T-helper 1 cell treated with Interleukin-12 subunit alpha and Interleukin-12 subunit beta and Interleukin-4 antibody, amounts not matched to agents 30 μg/mL and 1 μg/mL, for 36 hours (primary cell): Measurements from ENCODE around the gene GALNT14.
"Not testable (repeated sequence)": the region's sequence is repeated elsewhere in the genome, so short reads cannot be mapped to it uniquely, and the experiment has no call there.

Source experiments
- H3K27ac Mint-ChIP-seq: one replicate; pipeline ENCODE4 v1.8.0; 2021; ENCODE audit warnings: mild to moderate bottlenecking, mixed read lengths
- H3K27me3 Mint-ChIP-seq: one replicate; pipeline ENCODE4 v1.8.0; 2021; ENCODE audit warnings: low read depth, mixed read lengths
- H3K36me3 Mint-ChIP-seq: one replicate; pipeline ENCODE4 v1.8.0; 2021; ENCODE audit warnings: low read depth, mixed read lengths
- H3K4me1 Mint-ChIP-seq: one replicate; pipeline ENCODE4 v1.8.0; 2021; ENCODE audit warnings: low read depth, mixed read lengths
- H3K4me3 Mint-ChIP-seq: one replicate; pipeline ENCODE4 v1.8.0; 2021; ENCODE audit warnings: mild to moderate bottlenecking, moderate library complexity, mixed read lengths
- H3K9me3 Mint-ChIP-seq: one replicate; pipeline ENCODE4 v1.8.0; 2021; ENCODE audit warnings: mixed read lengths

The GALNT14 gene, protein sequence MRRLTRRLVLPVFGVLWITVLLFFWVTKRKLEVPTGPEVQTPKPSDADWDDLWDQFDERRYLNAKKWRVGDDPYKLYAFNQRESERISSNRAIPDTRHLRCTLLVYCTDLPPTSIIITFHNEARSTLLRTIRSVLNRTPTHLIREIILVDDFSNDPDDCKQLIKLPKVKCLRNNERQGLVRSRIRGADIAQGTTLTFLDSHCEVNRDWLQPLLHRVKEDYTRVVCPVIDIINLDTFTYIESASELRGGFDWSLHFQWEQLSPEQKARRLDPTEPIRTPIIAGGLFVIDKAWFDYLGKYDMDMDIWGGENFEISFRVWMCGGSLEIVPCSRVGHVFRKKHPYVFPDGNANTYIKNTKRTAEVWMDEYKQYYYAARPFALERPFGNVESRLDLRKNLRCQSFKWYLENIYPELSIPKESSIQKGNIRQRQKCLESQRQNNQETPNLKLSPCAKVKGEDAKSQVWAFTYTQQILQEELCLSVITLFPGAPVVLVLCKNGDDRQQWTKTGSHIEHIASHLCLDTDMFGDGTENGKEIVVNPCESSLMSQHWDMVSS

DNA sequence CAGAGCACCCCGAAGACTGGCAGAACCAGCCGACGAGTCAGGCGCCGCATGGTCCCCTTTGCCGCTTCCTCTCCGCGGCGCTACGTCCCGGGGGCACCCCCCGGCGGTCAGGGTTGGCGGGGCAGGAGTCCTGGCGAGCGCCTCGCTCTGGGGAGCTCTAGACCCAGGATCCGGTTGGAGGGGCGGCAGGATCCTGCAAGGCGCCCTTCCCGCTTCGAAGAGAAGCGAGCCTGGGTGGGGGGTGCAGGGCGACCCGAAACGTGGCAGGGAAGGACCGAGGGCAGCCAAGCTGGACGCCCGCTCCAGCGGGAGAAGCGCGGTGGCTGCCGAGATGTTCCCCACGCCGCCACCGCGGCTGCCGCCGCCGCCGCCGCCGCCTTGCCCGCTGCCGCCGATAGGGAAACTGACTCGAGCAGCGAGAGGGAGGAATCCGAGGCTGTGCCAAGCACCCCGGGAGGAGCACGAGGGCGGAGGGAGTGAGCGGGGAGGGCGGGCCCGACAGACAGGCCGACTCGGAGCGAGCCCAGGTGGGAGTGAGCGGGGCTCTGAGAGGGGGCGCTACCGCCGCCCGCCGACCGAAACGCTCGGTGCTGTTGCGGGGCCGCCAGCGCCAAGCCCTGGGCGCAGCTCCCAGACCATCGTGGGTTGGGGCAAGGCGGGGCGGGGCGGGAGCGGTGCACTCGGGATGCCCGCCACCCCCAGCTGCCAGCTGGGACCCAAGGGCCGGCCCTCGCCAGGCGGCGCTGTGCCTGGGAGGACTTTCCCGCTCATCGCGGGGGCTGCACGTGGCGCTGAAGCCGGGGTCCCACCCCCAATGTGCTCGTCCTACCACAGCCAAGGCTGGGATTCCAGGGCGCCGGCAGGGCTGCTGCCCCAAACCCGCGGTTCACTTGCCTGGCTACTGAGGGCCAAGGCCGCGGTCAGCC lies at the start of gene GALNT14:
TSS of gene GALNT14 (minus strand) at position 404 of the 926 bp plus-strand sequence. CDS start at position 50, 354 bp downstream.
- H3K4me3 Mint-ChIP-seq, result peak within 1 kb of the TSS; percentile 28
- H3K9me3 Mint-ChIP-seq, result no peaks in the 10 kb centered on the region
- H3K27ac Mint-ChIP-seq, result no peak within 1 kb of the TSS
- no peaks in the 10 kb centered on the region for H3K36me3 Mint-ChIP-seq
- H3K4me1 Mint-ChIP-seq, result peaks cover 5% of the 10 kb centered on the region
- H3K27me3 Mint-ChIP-seq, result peaks cover 52% of the 10 kb centered on the region

DNA sequence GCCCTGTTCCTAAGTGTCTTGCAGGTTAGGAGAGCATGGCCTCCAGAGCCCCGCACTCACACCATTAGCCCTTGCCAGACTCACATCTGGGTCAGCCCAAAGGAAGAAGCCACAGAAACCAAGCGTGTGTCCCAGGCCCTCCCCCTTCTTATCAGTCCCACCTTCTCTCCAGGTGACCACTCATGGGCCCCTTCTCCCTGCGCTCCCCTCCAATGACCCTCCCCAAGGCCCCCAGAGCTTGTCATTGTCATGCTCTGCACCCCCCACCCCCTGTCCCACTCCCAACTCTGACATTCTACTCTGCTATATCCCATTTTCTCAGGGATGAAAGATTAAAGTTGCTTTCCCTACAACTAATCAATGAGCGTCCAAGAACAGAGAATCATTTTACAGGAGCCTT lies 48.9 kb upstream of the GALNT14 start:
- Mint-ChIP-seq H3K4me3 (no peak overlapping the region), H3K9me3 (no peaks in the 10 kb centered on the region)

DNA sequence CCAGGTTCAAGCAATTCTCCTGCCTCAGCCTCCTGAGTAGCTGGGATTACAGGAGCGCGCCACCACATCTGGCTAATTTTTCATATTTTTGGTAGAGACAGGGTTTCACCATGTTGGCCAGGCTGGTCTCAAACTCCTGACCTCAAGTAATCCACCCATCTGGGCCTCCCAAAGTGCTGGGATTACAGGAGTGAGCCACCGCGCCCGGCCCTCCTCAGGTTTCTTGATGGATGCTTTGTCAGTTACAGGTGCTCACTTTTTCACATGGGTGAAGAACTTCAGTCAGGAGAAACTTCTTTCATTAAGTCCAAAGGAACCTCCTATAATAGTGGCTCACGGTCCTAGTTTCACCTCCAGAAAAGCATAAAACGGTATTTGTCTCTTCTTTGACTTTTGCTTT lies 45.7 kb upstream of the GALNT14 start:
- H3K27ac Mint-ChIP-seq, H3K27me3 Mint-ChIP-seq, H3K36me3 Mint-ChIP-seq: not testable (repeated sequence)

More for the DNA sequence above, 48.9 kb upstream of the GALNT14 start:
- H3K27ac Mint-ChIP-seq, result no peak overlapping the region
- peaks cover 4% of the 10 kb centered on the region for H3K27me3 Mint-ChIP-seq
- H3K36me3 Mint-ChIP-seq, result no peaks in the 10 kb centered on the region
- H3K4me1 Mint-ChIP-seq, result no peaks in the 10 kb centered on the region

DNA sequence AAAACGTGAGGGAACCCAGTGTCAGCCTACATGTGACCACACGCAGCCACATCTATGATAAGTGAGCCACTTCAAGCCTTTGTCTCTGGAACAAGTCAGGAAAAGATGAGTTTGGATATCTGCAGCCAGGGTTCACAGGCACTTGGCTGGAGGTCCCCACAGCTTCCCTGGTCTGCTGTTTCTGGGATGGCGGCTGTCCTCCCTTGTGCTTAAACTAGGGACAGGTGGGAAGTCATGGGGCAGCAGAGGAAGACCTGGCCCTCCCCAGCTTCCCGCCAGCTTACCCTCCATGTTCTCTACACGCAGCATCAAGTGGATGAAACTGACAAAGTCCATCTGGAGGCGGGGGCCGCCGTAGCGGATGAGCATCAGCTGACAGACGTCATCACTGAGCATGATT lies 38.5 kb upstream of the GALNT14 start:
- Mint-ChIP-seq H3K9me3 (no peaks in the 10 kb centered on the region), H3K4me1 (peaks cover 3% of the 10 kb centered on the region), H3K27ac (no peak overlapping the region), H3K4me3 (no peak overlapping the region), H3K27me3 (no peaks in the 10 kb centered on the region), H3K36me3 (no peaks in the 10 kb centered on the region)

More for the DNA sequence above, 45.7 kb upstream of the GALNT14 start:
- not testable (repeated sequence) for H3K4me1 Mint-ChIP-seq, H3K9me3 Mint-ChIP-seq, H3K4me3 Mint-ChIP-seq

DNA sequence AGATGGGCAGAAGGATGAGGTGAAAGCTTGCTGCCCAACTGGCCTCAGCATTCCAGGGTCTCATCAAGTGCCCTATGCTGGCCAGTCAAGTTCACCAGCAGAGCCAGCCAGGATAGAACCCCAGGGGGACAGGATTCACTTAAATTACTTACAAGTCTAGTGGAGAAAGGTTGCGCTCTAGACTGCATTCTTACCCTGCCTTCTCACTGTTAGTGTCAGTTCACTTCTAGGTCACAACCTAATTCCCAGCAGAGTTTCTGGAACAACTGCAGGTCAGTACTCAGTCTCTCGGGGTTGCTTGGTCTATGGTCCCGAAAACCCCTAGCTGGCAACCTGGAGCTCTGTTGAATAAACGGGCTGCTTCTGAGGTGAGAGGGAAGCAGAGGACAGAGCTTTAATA lies 32.9 kb upstream of the GALNT14 start:
- Mint-ChIP-seq H3K4me3 (no peak overlapping the region), H3K36me3 (no peaks in the 10 kb centered on the region), H3K27me3 (no peaks in the 10 kb centered on the region), H3K4me1 (peaks cover 3% of the 10 kb centered on the region), H3K9me3 (no peaks in the 10 kb centered on the region), H3K27ac (no peak overlapping the region)

DNA sequence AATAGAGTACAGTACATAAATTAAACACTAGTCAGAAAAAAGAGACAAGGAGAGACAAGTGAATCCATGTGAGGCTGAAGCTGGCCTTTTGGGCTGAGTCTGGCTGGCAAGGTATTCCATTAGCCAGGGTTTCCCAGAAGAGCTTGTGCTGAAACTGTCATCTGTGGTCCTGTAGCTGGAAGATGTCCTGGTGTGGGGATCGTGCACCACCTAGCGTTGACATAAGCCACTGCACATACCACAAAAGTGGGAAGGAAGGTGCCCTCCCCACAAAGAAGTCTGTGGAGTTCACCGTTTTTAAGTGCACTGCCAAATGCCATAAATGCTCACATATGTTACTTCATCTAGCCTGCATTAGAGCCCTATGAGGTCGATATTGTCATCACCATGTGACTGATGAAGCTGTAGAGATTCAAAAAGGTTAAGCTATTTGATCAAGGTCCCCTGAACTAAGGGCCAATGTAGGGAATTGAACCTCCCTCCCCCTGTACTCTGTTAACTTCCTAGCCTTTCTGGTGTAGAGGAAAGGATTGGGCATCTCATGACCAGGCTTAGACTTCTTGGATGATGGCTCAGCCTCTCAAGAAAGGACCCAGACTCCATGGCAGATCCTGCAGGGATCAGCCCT lies 31.9 kb upstream of the GALNT14 start:
- no peak overlapping the region for H3K4me3 Mint-ChIP-seq
- H3K9me3 Mint-ChIP-seq, result no peaks in the 10 kb centered on the region
- H3K27ac Mint-ChIP-seq, result no peak overlapping the region
- H3K27me3 Mint-ChIP-seq, result no peaks in the 10 kb centered on the region
- H3K4me1 Mint-ChIP-seq, result peaks cover 3% of the 10 kb centered on the region
- no peaks in the 10 kb centered on the region for H3K36me3 Mint-ChIP-seq

DNA sequence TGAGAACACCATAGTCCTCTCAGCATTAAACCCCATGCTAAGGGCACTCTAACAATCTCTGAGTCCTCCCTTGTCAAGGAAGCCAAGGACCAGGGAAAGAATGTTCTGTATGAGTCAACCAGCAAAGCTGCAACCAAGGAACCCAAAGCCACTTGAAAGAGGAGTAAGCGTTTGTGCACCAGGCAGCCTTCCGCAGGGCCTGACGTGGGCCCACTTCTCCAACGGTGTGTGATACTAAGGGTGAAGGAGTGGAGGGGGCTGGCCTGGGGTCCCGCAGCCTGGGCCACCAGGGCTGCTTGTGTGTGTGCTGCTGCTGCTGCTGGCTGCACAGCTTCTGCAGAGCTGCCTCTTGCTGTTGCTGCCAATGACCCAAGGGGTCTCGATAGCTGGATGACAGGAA lies 30.1 kb upstream of the GALNT14 start:
- Mint-ChIP-seq H3K4me3 (no peak overlapping the region), H3K27ac (no peak overlapping the region), H3K27me3 (no peaks in the 10 kb centered on the region), H3K4me1 (peaks cover 3% of the 10 kb centered on the region), H3K36me3 (no peaks in the 10 kb centered on the region), H3K9me3 (no peaks in the 10 kb centered on the region)

DNA sequence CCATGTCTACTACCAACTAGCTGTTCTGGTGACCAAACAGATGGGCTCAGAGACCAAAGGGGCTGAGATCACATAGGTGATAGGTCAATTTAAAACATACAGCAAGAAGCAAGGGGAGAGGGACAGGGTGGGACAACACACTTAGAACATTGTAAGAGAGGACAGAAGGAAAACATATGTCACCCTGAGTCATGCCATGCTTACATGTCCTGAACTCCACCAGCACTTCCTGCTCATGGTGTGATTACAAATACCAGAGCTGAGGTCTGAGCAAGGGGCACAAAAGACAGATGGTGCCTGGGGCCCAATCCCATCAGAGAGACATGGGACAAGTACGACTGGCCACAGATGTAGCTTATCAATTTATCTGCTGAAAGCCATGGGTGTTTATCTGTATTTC lies 28.7 kb upstream of the GALNT14 start:
- Mint-ChIP-seq H3K36me3 (no peaks in the 10 kb centered on the region), H3K4me1 (peaks cover 2% of the 10 kb centered on the region), H3K27ac (no peak overlapping the region), H3K9me3 (no peaks in the 10 kb centered on the region), H3K4me3 (no peak overlapping the region), H3K27me3 (no peaks in the 10 kb centered on the region)

DNA sequence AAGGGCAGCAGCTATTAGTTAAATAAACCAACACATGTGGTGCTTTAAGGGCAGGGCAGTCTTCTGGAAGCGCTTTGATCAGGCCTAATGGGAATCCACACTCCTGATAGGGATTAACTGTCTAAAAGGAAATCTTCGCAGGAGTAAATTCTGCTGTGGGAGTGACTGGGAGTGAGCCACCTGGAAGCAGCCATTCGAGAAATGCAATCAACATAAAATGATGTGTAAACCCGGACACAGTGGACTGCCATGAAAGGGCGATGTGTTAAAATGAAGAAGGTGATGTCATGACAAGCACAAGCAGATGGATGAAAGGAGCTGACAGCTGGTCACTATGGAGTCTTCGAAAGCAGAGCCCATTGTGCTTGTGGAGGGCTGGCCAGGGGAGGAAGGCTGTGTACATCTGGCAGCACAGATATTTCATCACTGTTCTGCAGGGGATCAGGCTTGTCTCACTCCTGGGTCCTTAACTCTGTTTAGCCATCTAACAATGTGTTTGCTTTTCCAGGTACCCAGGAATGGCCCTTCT lies 24.8 kb upstream of the GALNT14 start:
- no peaks in the 10 kb centered on the region for H3K27me3 Mint-ChIP-seq
- H3K9me3 Mint-ChIP-seq, result no peaks in the 10 kb centered on the region
- no peaks in the 10 kb centered on the region for H3K4me1 Mint-ChIP-seq
- H3K36me3 Mint-ChIP-seq, result no peaks in the 10 kb centered on the region
- no peak overlapping the region for H3K27ac Mint-ChIP-seq
- H3K4me3 Mint-ChIP-seq, result no peak overlapping the region

DNA sequence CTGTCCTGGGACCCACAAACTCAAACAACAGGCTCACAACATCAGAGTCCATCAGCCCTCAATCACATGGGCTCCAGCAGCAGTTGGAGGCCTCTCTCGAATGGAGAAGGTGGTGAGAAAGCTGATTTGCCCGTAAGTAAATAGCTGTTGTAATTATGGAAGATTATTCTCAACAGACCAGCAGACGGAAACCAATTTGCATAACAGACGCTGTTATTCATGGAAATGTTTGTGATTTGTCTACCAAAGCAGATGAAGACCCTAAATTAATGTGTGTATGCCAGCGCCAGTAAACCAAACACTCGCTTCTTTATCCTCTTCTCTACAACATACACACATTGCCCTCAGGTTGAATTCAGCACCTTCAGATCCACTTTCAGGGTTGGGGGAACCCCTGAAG lies 23.4 kb upstream of the GALNT14 start:
- H3K9me3 Mint-ChIP-seq, result no peaks in the 10 kb centered on the region
- H3K4me1 Mint-ChIP-seq, result no peaks in the 10 kb centered on the region
- H3K27ac Mint-ChIP-seq, result no peak overlapping the region
- H3K36me3 Mint-ChIP-seq, result no peaks in the 10 kb centered on the region
- H3K27me3 Mint-ChIP-seq, result no peaks in the 10 kb centered on the region
- H3K4me3 Mint-ChIP-seq, result no peak overlapping the region

DNA sequence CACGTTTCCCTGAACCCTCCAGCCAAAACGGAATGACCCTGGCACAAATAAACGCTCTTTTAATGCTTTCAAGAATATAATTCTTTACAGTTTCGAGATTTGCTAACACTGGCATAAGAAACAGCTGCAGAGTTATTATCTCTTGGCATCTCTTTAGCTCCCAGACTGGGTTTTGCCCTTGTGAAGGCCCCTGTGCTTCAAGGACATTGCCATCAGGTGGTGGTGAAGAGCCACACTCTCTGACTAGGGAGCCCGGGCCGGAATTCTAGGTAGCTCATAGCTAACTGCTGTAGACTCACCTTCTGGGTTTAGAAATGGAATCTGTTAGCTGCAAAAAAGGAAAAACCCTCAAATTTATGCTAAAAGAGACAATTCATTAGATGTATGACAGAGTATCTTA lies 13.3 kb upstream of the GALNT14 start:
- no peak overlapping the region for H3K4me3 Mint-ChIP-seq
- no peak overlapping the region for H3K27ac Mint-ChIP-seq
- peaks cover 31% of the 10 kb centered on the region for H3K27me3 Mint-ChIP-seq
- H3K4me1 Mint-ChIP-seq, result no peaks in the 10 kb centered on the region
- H3K9me3 Mint-ChIP-seq, result no peaks in the 10 kb centered on the region
- H3K36me3 Mint-ChIP-seq, result no peaks in the 10 kb centered on the region

DNA sequence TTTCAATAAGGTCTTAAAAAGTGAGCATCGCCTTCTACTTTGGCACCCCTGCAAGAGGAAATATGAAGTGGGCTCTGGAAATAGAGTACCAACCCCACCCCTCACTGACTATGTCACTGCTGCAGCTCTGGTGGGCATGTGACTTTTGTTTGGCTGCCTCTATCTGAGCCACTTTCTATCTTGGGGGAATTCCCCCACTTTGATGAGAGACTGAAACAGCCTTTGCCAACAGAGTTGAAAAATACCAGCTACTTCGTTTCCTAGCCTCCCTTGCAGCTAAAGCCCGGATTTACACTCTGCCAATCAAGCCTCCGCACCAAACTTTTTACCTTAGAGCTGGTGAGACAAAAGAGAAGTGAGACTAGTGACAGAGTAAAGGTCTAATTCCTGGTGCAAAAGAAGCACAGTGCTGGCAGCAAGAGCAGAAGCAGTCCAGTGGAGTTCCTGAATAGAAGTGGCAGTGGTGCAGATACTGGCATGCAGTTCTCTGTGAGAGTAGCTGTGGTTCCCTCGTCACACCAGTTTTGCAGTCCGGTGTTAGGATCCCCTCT lies 12.0 kb upstream of the GALNT14 start:
- H3K9me3 Mint-ChIP-seq, result no peaks in the 10 kb centered on the region
- no peaks in the 10 kb centered on the region for H3K36me3 Mint-ChIP-seq
- no peak overlapping the region for H3K27ac Mint-ChIP-seq
- peaks cover 31% of the 10 kb centered on the region for H3K27me3 Mint-ChIP-seq
- H3K4me3 Mint-ChIP-seq, result no peak overlapping the region
- H3K4me1 Mint-ChIP-seq, result no peaks in the 10 kb centered on the region

DNA sequence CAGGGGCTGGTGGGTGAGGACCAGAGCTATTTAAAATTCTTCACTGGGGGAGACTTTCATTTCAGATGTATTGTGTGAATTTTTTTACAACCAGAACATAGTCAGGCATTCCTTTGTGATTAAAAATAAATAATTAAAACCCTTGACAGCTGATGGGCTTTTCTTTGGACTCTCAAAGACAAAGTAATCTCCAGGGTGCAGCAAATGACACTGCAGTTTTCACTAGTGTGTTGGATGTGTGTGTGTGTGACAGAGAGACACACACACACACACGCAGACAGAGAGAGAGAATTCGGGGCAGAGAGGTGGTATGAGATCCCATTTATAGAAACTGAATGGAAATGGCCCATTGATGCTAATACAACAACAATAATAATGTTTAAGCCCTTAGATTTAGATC lies 10.3 kb upstream of the GALNT14 start:
- Mint-ChIP-seq H3K4me3 (no peak overlapping the region), H3K4me1 (no peaks in the 10 kb centered on the region), H3K36me3 (no peaks in the 10 kb centered on the region), H3K9me3 (no peaks in the 10 kb centered on the region), H3K27ac (no peak overlapping the region), H3K27me3 (peaks cover 36% of the 10 kb centered on the region)

DNA sequence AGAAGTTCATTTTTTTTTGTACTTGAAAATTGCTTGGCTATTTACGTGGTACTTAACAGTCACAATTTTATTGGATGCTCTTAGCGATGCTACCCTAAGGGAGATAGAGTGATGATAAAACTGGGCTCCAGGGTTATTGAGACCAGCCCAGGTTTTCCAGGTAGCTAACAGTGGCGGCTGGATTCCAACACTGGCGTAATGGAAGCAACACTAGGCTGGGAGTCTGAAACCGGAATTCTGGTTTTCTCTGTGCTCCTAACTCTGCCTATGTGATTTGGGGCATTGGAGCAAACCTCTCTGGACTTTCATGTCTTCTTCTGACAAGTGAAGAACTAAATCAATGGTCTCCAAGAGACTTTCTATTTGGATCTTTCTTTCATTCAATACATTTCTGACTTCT lies 9.4 kb upstream of the GALNT14 start:
- Mint-ChIP-seq H3K4me1 (no peaks in the 10 kb centered on the region), H3K9me3 (no peaks in the 10 kb centered on the region), H3K4me3 (no peak overlapping the region), H3K27me3 (peaks cover 31% of the 10 kb centered on the region), H3K27ac (no peak overlapping the region), H3K36me3 (no peaks in the 10 kb centered on the region)
